NCI-H69 (cell line): Measurements from ENCODE around the gene FAM200B.
A peak's percentile ranks its signal among the peaks of the same experiment; 100 is the strongest.
"Not testable (repeated sequence)": the region's sequence is repeated elsewhere in the genome, so short reads cannot be mapped to it uniquely, and the experiment has no call there.

Source experiments
- DNase-seq: peaks from one replicate; lab custom pipeline; 2025; lab: John Stamatoyannopoulos, UW

The FAM200B gene

DNA sequence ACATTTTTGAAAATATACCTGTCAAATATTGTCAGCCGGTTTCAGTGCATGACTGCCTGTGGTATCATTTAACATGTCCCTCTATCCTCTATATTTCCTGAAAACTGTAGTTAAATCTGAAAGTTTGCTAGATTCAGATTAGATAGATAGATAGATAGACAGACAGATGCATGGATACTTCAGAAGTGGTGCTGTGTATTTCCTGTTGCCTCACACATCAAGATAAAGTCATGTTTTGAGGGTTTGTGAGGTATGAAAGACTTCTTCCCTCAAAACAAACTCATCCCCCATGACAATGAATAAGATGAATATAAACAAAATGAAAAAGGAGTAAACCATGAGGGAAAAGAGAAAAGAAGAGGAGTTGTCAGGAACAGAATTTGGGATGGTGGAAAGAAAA, 15.2 kb downstream of the FAM200B start:
- DNase-seq, result no peak

DNA sequence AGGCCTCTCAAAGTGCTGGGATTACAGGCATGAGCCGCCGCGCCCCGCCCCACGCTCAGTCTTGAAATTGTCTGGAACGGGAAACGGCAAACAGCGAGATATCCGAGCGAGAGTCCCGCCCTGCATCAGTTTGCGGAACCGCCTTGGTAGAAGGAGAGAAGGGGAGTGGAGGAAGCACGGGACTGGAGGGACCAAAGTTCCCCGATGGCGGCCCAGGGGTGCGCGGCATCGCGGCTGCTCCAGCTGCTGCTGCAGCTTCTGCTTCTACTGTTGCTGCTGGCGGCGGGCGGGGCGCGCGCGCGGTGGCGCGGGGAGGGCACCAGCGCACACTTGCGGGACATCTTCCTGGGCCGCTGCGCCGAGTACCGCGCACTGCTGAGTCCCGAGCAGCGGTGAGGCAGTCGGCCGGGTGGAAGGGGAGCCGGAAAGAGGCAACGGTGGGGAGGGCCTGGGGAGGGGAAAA, 21.3 kb downstream of the FAM200B start, which contains the start of gene BST1:
Gene BST1 (plus strand): TSS at position 125 of the 463 bp plus-strand sequence. CDS start 80 bp downstream, at position 205.
- no peak for DNase-seq

DNA sequence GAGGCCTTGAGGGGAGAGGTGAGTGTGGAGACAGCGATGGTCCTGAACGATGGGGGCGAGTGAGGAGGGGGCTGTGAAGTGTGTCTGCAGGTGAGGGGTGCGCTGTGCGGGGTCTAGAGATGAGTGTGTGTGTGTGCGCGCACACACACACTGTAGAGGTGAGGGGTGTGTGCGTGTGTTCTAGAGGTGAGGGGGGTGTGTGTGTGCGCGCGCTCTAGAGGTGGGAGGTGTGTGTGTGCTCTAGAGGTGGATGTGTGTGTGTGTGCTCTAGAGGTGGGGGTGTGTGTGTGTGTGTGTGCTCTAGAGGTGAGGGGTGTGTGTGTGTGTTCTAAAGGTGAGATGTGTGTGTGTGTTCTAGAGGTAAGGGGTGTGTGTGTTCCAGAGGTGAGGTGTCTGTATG, 21.8 kb downstream of the FAM200B start:
- no peak for DNase-seq

DNA sequence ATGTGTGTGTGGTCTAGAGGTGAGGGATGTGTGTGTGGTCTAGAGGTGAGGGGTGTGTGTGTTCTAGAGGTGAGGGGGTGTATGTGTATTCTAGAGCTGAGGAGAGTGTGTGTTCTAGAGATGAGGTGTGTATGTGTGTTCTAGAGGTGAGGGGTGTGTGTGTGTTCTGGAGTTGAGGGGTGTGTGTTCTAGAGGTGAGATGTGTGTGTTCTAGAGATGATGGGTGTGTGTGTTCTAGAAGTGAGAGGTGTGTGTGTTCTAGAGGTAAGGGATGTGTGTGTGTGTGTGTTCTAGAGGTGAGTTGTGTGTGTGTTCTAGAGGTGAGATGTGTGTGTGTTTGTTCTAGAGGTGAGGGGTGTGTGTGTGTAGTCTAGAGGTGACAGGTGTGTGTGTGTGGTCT, 22.5 kb downstream of the FAM200B start:
- no peak for DNase-seq

DNA sequence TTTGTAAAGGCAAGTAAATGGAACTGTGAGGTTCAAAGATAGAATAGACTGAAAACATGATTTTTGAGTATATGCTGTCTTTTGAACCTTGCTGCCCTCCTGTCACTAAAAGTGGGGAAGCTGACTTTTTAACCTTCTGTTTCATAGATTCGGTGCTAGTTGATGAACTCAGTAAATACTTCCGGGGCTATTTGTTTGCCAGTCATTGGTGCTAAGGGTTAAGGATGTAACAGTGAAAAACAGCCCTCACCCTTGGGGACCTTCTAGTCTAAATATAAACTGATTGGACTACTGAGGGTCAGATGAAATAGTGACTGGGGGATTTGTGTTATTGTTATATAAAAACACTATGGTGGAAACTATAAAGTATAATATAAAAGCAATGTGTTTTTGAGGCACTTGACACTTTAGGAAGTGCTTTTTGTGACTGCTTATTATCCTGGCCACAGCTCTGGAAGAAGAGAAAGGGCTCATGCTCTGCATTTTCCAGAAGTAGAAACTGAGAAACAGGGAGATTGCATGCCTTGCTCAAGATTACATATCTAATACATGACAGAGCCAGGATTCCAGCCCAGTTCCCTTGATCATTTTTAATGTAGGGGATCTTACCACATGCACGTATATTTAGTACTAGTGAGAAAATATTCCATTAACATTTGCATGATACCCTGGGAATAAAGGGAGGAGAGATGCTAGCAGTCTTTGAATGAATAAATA, 25.2 kb downstream of the FAM200B start:
- no peak for DNase-seq

DNA sequence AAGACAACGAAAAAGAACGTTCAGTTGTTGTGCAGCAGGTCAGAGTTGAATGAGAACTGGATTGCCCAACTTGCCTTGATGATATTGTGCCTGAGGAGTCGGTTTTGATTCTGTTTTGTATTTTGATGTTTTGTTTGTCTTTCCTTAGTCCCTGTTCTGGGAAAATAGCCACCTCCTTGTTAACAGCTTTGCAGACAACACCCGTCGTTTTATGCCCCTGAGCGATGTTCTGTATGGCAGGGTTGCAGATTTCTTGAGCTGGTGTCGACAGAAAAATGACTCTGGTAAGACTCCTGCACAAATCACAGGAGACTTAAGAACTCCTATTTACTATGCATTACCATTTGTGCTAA, 25.7 kb downstream of the FAM200B start:
- DNase-seq, result peak; percentile 6

DNA sequence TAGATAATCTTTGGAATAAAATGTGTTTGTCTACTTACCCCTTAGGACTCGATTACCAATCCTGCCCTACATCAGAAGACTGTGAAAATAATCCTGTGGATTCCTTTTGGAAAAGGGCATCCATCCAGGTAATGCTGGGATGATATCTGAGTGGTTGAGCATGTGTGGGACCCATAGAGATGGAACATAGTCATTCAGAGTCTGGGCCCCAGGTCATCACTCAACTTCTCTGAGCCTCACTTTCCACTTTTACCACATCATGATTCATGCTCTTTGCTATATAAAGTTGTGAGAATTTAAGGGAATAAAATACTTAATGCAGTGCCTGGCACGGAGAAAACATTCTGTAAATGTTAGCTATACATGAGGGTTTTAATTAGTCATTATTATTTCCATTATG, 30.1 kb downstream of the FAM200B start:
- DNase-seq, result no peak

DNA sequence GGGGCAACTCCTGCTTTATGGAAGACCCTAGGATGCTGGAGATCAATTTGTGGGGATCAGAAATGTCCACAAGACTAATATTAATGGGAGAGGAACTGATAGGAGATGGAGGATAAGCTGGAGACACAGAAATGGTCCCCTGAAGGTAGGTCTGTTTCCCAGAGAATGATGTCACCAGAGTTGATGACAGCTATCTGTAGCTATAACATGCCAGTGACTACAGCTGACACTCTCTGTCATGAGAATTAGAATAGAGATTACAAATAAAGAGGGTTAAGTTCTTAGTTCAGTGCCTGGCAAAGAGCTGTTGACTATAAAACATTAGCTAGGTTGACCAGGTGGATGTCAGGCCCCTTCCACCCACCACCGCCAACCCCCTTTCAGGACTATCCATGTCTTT, 30.6 kb downstream of the FAM200B start:
- no peak for DNase-seq

DNA sequence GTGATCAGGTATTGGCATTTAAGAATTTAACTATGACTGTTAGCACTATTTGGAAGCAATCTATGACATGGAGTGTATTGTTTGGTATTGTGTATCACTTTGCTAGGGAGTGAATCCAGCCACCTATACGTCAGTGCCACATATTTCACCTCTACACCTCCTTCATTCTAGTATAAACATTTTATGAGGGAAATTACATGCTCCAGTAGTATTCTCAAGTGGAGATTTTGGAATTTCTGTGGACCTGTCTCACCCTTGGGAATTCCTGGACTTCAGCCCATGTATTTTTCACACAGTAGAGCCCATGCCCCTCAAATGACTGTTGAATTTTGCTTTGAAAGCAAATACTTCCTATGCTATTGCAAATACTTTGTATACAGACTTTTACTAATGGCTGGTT, 32.5 kb downstream of the FAM200B start:
- no peak for DNase-seq

DNA sequence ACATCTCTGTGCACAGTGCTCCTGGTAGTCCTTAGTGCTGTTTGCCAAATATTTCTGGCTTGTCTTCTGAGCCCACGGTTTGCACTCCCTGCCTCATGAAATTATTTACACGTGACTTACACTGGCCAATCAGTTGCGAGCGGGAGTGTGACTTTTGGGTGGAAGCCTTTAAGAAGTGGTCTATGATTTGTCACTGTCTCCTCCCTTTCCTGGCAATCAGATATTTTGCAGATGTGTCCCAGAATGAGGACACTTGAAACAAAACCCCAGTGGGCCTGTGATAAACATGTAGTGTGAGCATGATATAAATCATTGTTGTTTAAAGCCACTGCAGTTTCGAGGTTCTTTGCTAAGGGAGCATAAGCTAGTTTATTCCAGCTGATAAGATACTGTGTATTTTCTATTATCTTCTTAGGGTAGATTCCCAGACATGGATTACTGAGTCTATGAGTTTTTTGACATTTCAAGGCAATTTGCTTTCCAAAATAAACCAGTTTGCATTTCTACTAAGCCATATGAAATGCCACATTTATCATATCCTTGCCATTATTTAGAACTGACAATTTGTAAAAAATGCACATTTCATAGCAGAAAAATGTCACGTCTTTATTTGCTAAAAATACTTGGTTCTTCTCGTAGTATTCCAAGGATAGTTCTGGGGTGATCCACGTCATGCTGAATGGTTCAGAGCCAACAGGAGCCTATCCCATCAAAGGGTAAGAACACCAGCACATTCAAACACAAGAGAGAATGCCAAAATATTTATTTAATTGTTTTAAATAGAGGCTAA, 33.2 kb downstream of the FAM200B start:
- DNase-seq, result no peak

DNA sequence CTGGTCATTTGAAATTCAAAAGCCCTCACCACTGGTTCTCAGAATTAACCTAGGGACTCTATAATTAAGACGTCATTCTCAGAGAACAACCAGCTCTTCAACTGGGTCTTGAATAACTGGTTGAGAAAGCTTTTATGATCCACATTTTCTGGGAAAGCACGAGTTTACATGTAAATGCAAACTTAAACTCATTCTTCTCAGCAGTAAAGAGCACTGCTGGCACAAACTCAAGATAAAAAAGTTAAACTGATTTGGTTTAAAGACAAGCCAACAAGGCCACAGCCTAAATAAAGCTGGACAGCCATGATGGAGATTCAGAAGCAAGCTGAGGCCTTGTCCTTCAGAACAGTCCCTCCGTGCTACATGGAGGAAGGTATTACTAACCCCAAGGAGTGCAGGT, 34.5 kb downstream of the FAM200B start:
- no peak for DNase-seq

DNA sequence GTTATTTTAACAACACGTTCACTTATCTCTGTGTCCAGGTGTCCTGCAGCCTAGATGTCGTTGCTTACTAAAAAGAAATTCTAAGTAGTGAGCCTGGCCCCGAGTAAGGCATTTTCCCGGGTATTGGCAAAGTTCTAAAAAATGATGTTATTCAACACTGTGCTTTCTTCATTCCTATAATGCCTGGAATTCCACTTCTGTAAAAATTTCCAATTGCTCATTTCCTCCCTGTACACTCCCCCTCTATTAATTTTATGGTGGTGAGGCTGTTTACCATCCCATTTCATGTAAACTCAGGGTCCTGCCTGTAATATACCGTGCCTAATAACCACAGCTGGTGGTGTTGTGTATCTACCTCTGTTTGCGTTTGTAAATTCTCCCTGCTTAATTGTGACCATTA, 35.5 kb downstream of the FAM200B start:
- DNase-seq, result no peak

DNA sequence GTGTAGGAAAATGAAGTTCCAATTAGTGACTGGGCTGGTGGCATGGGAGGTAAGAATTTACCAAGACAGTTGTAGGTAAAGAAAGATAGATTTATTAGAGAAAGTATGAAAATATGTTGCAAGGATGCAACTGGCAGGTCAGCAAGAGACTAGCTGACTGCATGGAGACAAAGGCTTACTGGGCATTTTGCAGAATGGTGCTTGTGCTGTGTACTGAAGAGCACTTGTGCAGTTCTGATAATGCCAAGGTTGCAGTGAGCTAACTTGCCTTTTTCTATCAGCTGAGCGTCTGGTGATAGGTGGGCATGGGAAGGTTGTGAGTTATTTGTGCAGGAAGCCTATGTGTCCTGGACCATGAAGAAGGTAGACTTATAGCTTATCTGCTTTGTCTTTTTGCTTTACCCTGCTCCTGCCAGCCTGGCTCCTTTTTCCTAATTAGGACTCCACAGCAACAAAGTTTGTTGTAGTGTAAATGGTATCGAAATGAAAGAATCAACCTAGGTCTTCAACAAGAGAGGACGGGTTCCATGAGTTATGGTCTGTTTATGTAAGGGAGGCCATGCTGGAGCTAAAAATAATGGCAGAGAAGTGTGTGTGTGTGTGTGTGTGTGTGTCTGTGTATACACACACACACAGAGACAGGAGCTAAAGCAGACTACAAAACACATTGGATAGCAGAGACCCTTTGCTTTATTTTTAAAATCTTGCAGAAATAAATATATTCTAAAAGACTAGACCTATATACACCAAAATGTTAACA, 36.2 kb downstream of the FAM200B start:
- DNase-seq, result no peak

DNA sequence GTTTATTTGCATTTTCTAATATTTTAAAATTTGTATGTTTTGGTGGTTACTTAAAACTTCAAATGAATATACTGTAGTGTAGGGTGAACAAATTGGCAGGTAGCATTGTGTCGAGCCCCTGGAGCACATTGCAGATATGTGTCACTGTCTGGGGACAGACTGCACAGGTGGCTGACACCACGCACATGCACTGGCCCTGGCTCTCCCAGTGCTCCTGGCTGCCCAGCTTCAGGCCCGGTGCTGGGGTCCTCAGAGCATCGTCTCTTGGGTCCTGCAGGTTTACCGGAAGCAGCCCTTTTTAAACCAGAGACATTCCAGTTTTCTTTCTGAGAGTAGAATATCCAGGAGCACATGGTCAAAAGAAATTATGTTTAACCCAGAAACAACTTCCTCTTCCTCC, 36.8 kb downstream of the FAM200B start:
- DNase-seq, result no peak

DNA sequence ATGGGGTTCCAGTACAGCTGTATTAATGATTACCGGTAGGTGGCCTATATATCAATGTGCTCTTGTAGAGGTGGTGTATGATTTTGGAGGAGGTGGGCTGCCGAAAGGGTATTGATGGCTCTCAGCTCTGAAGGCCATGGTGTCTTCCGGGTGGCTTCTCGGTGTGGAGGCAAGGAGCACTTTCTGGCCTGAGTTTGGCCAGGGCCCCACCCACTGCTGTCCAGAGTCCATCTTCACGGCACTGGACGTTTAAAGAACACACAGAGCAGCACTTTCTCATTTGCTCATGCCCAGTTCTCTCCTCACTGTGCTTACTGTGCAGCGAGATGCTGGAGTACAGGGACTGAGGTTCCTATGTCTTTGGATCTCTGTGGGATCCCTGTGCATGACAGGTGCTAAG, 37.3 kb downstream of the FAM200B start:
- DNase-seq, result no peak

DNA sequence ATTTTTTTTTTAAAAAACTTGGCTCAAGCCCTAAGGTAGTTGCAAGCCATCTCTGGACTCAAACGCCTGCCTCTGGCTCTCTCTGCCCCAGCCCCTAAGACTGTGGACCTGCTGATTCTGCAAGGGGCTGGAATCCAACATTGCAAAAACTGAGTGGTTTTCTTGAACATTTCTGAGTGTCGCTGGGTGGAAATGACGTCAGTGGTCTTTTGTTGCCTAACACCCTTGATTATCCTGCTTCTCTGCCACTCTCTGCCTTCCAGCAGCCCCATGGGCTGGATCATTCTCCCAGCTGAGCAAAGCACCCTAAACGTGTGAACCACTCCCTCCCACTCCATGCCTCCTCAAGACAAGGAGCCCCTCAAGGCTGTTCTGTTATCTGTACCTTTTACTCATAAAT, 37.9 kb downstream of the FAM200B start:
- DNase-seq, result no peak

DNA sequence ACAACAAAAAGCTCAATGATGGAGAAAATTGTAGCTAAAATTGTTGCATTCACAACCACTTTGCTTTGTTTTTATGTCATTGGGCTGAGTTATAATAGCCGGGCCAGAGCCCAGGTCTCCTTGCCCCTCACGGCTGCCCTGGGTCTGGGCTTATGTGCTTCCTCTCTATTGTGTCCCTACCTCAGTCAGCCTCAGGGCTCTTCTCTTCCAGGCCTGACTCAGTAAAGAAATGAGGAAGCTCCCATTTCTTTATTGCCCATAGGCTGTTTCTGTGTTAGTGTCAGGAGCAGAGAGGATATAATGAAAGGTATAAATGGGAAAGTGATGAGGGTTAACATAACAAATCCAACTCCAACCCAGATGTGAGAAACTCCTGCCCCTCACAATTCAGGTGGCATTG, 39.2 kb downstream of the FAM200B start:
- DNase-seq, result no peak

DNA sequence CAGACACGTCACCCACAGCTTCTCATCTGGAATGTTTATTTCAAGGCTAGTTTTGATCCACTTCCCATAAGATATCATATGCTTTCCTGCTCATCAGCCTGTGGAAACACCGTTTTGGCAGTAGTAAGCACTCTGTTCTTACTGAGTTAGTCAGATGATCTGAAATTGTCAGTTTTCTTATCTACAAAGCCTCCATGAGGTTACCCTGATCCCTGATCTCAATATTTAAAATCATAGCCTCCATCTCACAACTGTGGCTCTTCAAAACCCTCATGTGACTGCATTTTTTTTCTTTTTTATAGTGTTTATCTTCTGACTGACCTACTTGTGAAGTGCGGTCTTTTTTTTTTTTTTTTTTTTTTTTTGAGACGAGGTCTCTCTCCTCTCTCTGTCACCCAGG, 44.0 kb downstream of the FAM200B start:
- no peak for DNase-seq

DNA sequence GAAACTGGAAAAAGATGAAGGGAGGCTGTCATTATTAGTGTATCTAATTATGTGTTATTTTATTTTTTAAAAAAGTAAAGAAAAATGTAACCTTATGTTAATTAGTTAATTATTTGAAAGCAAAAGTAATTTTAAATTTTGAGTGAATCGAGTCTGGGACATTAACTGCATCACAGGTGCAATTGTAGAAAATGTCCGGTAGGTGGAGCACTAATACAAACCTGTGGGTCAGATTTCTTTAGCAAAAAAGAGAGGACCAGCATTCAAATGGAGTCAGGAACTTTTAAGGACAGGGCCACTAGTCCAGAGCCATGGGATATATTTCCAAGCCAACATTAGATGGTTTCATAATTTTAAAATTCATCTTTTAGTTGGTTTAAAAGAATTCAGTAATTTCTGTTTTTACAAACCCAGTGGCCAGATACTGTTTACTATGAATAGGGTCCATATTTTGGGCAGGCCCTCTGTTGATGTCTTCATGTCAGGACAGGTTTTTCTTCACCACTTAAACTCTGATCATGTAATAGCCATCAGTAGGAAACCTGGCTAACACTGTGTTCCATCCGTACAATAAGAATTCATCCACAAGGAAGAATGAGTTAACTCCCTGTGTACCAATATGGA, 48.4 kb downstream of the FAM200B start:
- peak; percentile 37 for DNase-seq

DNA sequence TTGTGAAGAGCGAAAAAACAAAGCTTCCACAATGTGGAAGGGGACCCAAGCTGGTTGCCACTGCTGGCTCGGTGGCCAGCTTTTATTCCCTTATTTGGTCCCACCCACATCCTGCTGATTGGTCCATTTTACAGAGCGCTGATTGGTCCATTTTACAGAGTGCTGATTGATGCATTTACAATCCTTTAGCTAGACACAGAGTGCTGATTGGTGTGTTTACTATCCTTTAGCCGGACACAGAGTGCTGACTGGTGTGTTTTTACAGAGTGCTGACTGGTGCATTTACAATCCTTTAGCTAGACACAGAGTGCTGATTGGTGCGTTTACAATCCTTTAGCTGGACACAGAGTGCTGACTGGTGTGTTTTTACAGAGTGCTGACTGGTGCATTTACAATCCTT, 51.4 kb downstream of the FAM200B start:
- DNase-seq, result not testable (repeated sequence)

DNA sequence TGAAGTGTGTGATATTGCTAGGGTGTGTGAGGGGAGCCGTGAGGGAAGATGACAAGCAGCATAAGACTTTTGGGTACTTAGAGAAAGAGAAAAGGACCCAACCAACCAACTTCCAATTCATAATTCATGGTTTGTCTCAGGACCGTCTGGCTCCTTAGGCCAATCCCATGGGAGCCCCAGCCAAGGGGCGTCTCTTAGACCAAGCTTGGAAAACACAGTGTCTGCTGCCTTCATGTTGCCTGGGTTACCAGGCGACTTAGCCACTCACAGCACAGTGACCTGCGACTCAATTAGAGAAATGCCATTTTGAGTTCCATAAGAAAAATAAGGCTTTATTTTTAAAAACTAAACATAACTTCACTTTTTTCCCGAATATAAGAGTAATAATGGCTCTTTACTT, 53.9 kb downstream of the FAM200B start:
- peak; percentile 5 for DNase-seq

DNA sequence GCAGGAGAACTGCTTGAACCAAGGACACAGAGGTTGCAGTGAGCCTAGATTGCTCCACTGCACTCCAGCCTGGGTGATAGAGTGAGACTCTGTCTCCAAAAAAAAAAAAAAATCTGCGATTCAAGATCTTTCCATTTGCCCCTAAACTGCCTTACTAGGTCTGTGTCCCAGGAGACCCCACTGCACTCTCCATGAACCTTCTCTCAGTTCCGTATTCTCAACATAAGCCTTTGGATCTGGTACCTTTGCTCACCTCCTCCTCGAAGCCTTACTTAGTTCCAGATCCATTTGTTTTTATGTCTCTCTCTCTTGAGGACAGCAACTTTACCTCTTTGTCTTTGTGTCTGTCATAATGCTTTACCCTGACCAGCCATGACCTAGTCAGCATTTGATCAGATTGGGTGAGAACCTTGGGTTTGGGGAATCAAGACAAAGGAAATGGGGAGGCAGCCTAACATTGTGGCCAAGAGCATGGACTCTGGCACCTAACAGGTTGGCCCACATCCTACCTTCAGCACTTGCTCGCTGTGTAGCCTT, 55.0 kb downstream of the FAM200B start:
- DNase-seq, result no peak
